Activated B cell treated with CpG ODN at 0.5 μM for 24 hours (primary cell): ENCODE measurements around the gene ERCC3. TPM values are rescaled to one million over a fixed set of nuclear protein-coding genes. Genes with fewer than 3 reads are reported as not detected.
A peak's percentile ranks its signal among the peaks of the same experiment; 100 is the strongest.
"Not testable (repeated sequence)": the region's sequence is repeated elsewhere in the genome, so short reads cannot be mapped to it uniquely, and the experiment has no call there.

ENCODE experiments used
- ATAC-seq: fragments of 200-7000 bp; cut with Tn5 transposase; one replicate; pipeline ENCODE4 v1.10.0; 2021; ENCODE audit warnings: low read depth, mild to moderate bottlenecking, moderate library complexity
- CTCF ChIA-PET: fragments of 350-600 bp; sonication (Branson Sonifier 250); formaldehyde crosslinking; loops from one replicate; lab custom pipeline; 2021; ENCODE audit warnings: antibody characterized with exemption; lab: Charles Lee
- POLR2A ChIA-PET: fragments of 350-600 bp; sonication (Branson Sonifier 250); formaldehyde crosslinking; loops from one replicate; lab custom pipeline; 2021; ENCODE audit warnings: antibody characterized with exemption; lab: Charles Lee
- DNase-seq: peaks from one replicate; pipeline ENCODE4 v3.0.0; 2022
- H3K27ac Mint-ChIP-seq: one replicate; pipeline ENCODE4 v1.8.0; 2020; ENCODE audit warnings: mixed read lengths
- H3K27me3 Mint-ChIP-seq: one replicate; pipeline ENCODE4 v1.8.0; 2021; ENCODE audit warnings: mixed read lengths
- H3K36me3 Mint-ChIP-seq: one replicate; pipeline ENCODE4 v1.8.0; 2021; ENCODE audit warnings: low read depth, mixed read lengths
- H3K4me1 Mint-ChIP-seq: one replicate; pipeline ENCODE4 v1.8.0; 2021; ENCODE audit warnings: mixed read lengths
- H3K4me3 Mint-ChIP-seq: one replicate; pipeline ENCODE4 v1.8.0; 2020; ENCODE audit warnings: mild to moderate bottlenecking, mixed read lengths
- H3K9me3 Mint-ChIP-seq: one replicate; pipeline ENCODE4 v1.8.0; 2020; ENCODE audit warnings: mixed read lengths
- CTCF ChIP-seq: fragments of 200-600 bp; IDR thresholded peaks from one replicate; pipeline ENCODE4 v1.8.0; 2022; ENCODE audit warnings: antibody characterized with exemption, mild to moderate bottlenecking
- intact Hi-C: fragments of 100-400 bp; cut with micrococcal nuclease; formaldehyde crosslinking; loops from one replicate; pipeline ENCODE4 v1.15.1; 2024
- total RNA-seq: library from RNA; stranded (reverse); gene quantifications from 2 replicates; pipeline ENCODE4 v1.2.3, GENCODE V29; 2022

ERCC3 gene
- total RNA-seq, 1 donor from 2014 or later = 65.6 TPM

GRCh38 chr2:127226520-127227263, 67.3 kb downstream of the ERCC3 start:
- no peaks in the 10 kb centered on the region for H3K36me3 Mint-ChIP-seq
- ChIA-PET POLR2A (no interaction called here), CTCF (no interaction called here)
- intact Hi-C loops = no loop called here
- no peak overlapping the region for H3K4me3 Mint-ChIP-seq
- H3K27ac Mint-ChIP-seq = no peak overlapping the region
- no peak for ATAC-seq
- no peak for DNase-seq
- peaks cover 45% of the 10 kb centered on the region for H3K27me3 Mint-ChIP-seq
- no peak for TF ChIP-seq CTCF
- peaks cover 14% of the 10 kb centered on the region for H3K9me3 Mint-ChIP-seq
- H3K4me1 Mint-ChIP-seq = no peaks in the 10 kb centered on the region

GRCh38 chr2:127226132-127226519, 67.8 kb downstream of the ERCC3 start:
- Mint-ChIP-seq H3K27ac (no peak overlapping the region), H3K36me3 (no peaks in the 10 kb centered on the region), H3K4me1 (no peaks in the 10 kb centered on the region), H3K4me3 (no peak overlapping the region), H3K27me3 (peaks cover 45% of the 10 kb centered on the region), H3K9me3 (peaks cover 14% of the 10 kb centered on the region)
- no peak for ATAC-seq
- TF ChIP-seq CTCF = no peak
- CTCF ChIA-PET = no interaction called here
- intact Hi-C loops = no loop called here
- no peak for DNase-seq
- POLR2A ChIA-PET = no interaction called here

- H3K9me3 Mint-ChIP-seq = peaks cover 14% of the 10 kb centered on the region
- H3K36me3 Mint-ChIP-seq = no peaks in the 10 kb centered on the region
- CTCF ChIA-PET = no interaction called here
- intact Hi-C loops = no loop called here
- H3K4me3 Mint-ChIP-seq = no peak overlapping the region
- POLR2A ChIA-PET = no interaction called here
- ATAC-seq (no peak), DNase-seq (no peak)
- peaks cover 52% of the 10 kb centered on the region for H3K27me3 Mint-ChIP-seq
- no peak for TF ChIP-seq CTCF
- no peak overlapping the region for H3K27ac Mint-ChIP-seq
- H3K4me1 Mint-ChIP-seq = peaks cover 6% of the 10 kb centered on the region
These were observed 68.6 kb downstream of the ERCC3 start for GRCh38 chr2:127225186-127225960.

- CTCF ChIA-PET, ATAC-seq: not testable (repeated sequence)
These were observed 69.8 kb downstream of the ERCC3 start for GRCh38 chr2:127224135-127224534.

GRCh38 chr2:127220768-127221527, 73.0 kb downstream of the ERCC3 start:
- H3K36me3 Mint-ChIP-seq = no peaks in the 10 kb centered on the region
- peak overlapping the region; percentile 46 for H3K27ac Mint-ChIP-seq
- TF ChIP-seq CTCF = no peak
- peaks cover 59% of the 10 kb centered on the region for H3K27me3 Mint-ChIP-seq
- H3K4me3 Mint-ChIP-seq = peak overlapping the region; percentile 76
- ChIA-PET CTCF (no interaction called here), POLR2A (no interaction called here)
- DNase-seq = no peak
- no peak for ATAC-seq
- intact Hi-C loops = no loop called here
- peaks cover 2% of the 10 kb centered on the region for H3K9me3 Mint-ChIP-seq
- H3K4me1 Mint-ChIP-seq = peaks cover 28% of the 10 kb centered on the region

More at GRCh38 chr2:127224135-127224534, 69.8 kb downstream of the ERCC3 start:
- peaks cover 51% of the 10 kb centered on the region for H3K27me3 Mint-ChIP-seq
- POLR2A ChIA-PET, DNase-seq, intact Hi-C loops, H3K36me3 Mint-ChIP-seq, H3K4me3 Mint-ChIP-seq, H3K27ac Mint-ChIP-seq: not testable (repeated sequence)
- peaks cover 14% of the 10 kb centered on the region for H3K4me1 Mint-ChIP-seq
- H3K9me3 Mint-ChIP-seq = peaks cover 11% of the 10 kb centered on the region
